ENCODE data around the gene ETNK1.

ETNK1 gene

DNA sequence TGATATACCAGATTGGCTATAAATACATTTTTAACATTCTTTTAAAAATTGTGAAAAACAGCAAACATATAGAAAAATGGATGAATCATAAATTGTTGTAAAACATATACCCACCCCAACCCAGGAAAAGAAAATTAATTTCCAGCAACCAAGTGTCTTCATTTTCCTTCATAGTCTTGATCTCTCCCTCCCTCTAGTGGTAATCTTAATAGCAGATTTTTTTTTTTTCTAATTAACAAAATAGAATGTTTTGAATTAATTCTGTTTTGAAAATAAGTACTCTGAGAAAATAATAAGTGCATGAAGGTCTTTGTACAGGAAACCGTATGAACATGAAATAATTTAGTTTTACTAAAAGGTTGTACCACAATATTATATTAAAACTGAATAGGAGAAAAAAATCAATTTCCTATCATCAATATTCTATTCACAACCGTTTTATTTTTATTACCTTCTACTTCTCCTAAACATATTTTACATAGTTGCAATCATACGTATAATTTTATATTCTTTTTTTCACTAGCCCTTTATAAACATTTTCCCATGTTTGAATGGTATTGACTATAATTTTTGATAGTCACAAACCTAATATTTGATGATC lies 7.0 kb downstream of the ETNK1 start:
- DNase-seq: no peak

DNA sequence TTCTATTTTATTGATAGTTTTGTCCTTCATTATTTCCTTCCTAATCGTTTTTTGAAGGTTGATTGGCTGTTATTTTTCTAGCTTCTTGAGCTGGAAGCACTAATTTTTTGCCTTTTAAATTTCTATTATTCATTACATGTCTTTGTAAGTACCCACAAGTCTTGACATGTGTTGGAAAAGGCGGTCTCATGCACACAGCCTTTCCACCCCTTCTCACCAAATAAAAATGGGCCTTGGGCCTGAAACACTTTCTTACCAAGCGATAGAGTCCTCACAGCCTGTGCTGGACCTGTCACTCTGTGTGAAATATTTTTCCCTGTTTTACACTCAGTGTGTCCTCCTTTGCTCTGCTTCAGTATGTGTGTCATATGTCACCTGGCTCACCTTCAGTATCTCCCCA lies 9.9 kb downstream of the ETNK1 start:
- DNase-seq: no peak

DNA sequence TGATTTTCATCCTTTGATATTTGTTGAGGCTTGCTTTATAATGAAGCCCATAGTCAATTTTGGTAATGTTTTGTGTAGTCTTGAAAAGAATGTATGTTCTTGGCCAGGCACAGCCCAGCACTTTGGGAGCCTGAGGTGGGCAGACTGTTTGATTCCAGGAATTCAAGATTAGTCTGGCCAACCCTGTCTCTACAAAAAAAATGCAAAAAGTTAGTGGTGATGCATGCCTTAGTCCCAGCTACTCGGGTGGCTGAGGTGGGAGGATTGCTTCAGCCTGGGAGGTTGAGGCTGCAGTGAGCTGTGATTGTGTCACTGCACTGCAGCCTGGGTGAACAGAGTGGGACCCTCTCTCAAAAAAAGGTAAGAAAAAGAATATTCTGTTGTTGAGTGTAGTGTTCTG lies 10.8 kb downstream of the ETNK1 start:
- DNase-seq: no peak

DNA sequence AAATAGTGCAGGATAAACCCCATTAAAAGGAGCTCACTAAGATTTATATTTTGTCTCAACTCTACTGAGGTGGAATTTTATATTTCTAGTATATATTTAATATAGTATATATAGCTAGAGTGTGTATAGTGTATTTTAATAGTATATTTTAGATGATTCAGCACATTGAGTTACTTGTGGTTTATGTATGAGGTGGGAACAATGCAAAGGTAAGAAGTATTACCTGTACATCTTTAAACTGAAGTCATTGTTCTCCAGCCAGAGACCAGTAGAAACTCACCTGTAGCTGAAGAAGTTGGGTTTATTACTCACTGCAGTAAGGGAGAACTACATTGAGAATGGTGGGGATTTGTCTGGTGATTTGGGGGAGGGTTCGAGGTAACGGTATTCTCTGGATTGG lies 15.9 kb downstream of the ETNK1 start:
- DNase-seq: no peak

DNA sequence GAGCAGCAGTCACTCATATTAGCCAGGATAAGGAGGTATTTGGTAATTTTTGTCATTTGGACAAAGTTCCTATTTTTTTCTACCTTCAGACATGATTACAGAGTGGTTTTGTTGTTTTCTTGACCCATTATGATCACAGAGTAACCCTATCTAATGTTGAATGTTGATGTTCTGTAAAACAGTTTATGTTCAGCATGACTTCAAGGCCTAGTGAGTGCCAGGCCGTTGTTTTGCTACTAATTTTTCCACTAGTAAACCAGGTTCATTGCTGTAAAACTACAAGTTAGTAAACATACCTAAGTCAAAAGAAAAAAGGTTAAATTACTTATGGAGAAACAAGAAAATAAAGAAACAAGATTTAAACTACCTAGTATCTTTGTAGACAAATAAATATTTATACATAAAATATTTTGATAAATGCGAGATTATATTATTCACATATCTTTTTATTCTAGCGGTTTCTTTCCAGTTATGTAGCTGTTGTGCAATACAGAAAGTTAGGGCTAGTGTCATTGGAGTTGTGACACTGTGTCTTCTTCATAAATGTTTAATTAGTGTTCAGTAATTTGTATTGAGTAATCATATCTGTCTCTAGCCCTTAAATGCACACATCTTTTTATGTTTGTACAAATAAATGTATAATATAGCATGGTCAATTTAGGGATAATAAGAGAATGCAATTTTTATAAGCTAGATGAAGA lies 16.5 kb downstream of the ETNK1 start:
- DNase-seq: no peak

DNA sequence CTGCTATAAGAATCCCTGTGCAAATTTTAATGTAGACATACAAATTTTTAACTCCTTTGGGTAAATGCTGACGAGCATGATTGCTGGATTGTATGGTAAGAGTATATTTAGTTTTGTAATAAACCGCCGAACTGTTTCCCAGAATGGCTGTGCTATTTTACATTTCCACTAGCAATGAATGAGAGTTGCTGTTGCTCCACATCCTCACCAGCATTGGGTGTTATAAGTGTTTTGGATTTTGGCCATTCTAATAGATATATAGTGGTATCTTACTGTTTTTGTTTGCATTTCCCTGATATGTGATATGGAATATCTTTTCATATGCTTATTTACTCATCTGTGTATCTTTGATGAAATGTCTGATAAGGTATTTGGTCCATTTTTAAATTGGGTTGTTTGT lies 23.7 kb downstream of the ETNK1 start:
- no peak for DNase-seq

DNA sequence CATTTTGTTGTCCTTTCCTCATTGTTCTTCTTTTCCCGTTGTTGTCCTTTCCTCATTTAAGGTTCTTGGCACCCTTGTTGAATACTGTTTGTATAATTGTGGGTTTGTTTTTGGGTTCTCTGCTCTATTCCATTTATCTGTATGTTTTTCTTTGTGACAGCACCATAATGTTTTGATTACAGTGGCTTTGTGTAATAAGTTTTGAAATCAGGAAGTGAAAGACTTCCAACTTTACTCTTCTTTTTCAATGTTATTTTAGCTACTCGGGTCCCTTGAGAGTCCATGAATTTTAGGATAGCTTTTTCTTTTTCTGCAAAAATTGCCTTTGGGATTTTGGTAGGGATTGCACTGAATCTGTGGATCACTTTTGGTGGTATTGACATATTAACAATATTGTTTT lies 28.1 kb downstream of the ETNK1 start:
- DNase-seq: no peak

DNA sequence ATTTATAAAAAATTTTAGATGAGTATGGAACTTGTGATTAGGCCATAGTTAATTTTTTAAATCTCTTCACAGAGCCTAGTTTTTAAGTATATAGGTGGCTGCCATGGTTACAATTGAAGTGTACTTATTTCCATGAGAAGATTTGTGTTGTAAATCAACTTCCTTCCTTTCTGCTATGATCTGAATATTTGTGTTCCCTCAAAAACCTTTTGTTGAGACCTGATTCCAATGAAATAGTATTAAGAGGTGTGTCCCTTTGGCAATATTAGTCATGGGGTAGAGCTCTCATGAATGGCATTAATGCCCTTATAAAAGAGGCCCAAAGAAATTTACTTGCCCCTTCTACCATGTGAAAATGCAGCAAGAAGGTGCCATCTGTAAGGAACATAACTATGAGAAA lies 28.8 kb downstream of the ETNK1 start:
- DNase-seq: no peak

DNA sequence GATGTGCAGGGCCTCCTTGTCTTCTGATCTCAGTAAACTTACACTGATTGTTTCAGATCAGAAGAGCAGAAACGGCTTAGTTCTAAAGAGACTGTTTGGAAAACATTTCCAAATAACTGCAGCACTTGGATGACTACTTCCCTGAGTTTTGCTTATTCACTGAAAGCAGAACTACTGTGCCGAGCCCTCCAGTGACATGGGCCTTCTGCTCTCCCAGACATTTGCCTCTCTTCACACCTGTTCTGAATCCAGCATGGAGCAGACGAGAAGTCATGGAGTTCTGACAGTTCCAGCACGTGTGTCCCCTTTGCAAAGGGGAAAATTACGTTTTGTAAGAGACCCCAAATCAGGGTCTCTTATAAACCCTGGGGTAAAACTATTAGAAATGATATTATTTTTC lies 31.4 kb downstream of the ETNK1 start:
- peak; percentile 2 for DNase-seq

DNA sequence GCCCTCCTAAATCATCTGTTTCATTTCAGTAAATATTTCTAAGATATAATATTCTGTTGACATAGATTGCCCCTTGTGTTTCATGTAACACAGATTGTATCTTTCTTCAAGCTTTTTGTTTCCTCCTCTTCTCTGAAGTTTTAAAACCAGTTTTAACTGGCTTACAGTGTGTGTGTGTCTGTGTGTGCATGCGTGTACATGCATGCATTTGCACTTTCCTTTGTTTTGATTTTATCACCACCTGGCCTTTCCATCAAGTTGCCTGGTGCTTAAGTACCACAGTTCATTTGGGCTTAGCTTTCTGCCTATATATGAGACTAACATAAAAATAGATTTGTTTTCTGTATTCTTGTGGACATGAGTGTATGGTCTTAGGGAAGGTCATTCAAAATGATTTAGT lies 31.9 kb downstream of the ETNK1 start:
- no peak for DNase-seq

DNA sequence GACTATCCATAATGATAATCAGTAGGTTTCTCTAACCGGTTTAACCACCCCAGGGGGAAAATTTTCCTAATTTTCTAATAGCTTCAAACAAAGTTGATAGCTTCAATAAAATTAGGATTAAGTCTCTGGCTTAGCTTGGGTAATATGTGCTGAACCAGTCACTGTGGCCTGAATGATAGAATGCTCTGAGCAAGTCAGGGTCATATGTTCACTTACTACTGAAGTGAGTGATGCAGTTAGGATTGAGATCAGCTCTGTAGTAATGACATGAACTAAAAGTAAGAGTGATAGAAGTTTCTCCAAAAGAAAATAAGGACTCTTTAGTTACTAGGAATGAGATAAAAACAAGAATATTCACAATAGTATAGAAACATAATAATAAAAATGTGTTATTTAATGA lies 32.6 kb downstream of the ETNK1 start:
- DNase-seq: no peak

DNA sequence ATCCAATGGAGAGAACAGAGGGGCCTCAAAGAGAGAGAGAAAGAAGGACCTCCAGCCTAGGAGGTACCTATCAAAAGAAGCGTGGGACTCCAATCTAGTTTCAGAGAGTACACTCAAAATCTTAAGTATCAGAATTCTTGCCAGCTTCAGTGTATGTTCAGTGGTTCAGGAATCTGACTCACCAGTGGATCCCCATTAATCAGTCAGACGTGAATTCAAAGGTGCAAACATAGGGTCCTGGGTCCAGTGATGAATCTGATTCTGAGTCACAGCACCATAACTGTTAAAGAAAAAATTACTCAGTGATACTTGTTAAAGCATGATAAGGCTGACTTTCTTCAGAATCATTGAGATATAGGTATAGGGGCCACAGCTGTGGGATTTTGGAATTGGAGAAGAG lies 33.2 kb downstream of the ETNK1 start:
- DNase-seq: no peak

DNA sequence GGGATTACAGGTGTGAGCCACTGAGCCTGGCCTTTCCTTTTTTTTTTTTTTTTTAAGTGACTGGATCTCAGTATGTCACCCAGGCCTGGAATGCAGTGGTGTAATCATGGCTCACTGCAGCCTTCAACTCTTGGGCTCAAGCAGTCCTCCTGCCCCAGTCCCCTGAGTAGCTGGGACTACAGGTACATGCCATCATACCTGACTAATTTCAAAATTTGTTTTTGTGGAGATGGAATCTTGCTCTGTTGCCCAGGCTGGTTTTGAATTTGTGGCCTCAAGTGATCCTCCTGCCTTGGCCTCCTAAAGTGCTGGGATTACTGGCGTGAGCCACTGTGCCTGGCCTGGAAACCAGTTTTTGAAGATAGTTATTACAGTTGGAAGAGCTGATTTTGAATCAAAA lies 37.4 kb downstream of the ETNK1 start:
- DNase-seq: no peak

DNA sequence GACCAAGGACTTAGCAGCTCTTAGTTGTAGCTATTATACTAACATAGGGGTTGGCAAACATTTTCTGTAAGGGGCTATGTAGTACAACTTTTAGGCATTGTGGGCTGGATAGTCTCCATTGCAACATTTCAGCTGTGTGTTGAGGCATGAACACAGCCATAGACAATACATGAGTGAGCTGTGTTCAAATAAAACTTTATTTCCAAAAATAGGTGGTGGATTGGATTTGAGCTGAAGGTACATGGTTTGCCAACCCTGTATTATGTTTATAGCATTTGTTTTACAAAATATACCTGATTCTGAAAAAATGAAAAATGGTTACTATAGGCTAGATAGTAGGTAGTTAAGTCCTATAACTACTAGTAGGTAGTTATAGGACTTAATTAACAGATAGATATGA lies 40.5 kb downstream of the ETNK1 start:
- DNase-seq: no peak

DNA sequence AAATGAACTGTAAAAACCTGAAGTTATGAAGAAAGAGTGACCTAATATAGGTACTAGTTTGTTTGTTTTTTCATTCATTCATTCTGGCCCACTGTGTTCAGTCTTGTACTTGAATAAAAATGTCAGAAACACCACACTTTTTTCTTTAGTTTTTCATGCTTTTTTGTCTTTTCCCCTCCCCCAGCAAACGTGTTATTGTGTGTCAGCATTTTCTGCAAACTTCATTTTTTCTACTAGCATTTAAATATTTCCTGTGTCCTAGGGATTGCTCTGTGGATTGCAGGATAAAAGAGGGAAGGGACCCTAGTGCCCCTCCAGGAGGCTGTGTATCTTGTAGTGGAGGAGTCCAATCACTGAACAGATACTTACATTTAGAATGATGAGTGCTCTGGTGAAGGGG lies 42.2 kb downstream of the ETNK1 start:
- DNase-seq: no peak

DNA sequence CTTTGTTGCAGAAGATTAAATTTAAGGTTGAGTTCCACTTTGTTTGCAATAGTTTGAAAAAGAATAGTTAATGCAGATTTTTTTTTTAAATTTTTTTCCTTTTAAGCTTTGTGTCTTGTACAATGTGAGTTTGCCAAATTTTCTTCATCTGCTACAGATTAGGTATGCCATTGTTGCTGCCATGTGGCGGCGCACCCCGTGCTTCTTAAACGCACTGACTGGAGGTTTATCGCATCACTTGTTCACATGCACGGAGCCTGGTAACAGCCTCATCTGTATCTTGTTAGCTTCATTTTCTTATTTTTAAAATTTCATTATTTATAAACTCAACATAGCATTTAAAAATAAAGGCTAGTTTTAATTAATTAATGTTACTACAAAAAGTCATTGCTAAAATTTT lies 43.5 kb downstream of the ETNK1 start:
- DNase-seq: no peak

DNA sequence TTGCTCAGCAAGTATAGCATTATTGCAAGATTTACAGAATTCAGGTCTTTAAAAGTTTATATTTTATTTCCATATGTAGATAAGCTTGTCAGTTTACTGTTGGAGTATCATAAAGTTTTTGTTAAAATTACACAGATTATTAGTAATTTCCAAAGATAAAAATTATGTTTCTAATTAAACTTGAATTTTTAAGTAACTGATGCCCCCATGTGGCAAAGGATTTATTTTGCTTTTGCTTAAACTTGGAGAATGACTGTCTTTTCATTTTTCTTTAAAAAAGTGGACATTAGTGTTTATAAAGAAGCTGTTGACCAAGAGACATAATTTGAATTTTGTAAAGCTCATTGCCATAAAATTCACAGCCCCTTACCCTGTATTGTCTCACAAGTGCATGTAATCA lies 45.8 kb downstream of the ETNK1 start:
- DNase-seq: no peak

DNA sequence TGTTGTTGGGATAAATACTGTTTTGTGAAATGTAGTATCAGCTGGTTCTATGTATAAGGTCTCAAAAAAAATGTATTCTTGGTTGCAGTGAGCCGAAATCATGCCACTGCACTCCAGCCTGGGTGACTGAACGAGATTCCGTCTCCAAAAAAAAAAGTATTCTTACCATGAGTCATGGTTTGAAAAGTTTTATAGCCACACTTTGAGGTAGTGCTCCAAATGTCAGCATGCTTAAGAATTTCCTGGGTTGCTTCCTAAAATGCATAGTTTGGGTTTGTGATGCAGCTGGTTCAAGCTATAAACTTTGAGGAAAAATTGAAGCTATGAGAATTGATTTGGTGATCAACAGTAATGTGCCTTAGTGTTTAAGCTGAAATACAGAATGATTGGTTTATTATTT lies 48.0 kb downstream of the ETNK1 start:
- DNase-seq: no peak

DNA sequence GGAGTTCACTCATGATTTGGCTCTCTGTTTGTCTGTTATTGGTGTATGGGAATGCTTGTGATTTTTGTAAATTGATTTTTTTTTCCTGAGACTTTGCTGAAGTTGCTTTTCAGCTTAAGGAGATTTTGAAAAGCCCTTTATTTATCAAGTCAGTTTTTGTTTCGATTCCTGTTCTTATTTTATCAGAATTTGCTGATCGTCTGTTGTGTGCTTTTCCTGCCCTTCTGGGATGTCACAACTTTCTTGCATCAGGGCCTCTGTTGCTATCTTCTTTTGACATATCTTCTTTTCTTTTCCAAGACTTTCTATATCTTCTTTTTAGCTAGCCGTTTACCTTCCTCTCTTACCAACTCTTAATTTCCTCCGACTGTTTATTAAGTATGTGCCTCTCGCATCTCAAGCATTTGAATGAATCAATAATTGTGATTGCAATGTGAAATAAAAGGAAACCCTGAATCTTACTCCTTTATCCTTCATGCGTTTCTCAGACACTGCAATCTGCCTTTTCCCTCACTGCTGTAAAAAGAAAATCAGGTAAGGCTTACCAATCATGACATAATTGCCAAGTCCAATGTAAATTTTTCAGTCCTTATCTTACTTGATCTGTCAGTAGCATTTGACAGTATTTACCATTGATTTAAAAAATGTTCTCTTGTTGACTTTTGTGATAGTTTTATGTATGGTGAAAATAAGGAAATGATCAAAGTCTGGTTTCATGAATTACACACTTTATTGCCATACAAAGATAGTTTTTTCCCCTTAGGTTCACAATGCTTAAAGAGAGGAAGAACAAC lies 53.0 kb downstream of the ETNK1 start:
- DNase-seq: no peak

DNA sequence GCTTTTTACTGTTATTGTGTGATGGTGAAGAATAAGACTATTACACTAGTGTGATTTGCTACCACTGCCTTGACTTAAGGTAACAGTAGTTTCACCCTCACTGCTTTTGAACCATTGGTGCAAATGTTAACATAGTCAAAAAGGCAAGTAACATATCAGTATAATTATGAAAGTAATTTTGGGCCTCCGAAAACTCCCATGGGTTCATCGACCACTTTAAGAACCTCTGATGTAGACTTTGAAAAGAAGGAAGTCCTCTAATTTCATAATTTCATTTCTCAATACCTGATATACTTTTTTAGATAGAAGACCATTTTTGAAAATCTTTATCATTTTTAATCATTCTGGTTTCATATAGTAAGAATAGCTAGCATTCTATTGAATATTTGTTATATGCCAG lies 57.7 kb downstream of the ETNK1 start:
- no peak for DNase-seq

DNA sequence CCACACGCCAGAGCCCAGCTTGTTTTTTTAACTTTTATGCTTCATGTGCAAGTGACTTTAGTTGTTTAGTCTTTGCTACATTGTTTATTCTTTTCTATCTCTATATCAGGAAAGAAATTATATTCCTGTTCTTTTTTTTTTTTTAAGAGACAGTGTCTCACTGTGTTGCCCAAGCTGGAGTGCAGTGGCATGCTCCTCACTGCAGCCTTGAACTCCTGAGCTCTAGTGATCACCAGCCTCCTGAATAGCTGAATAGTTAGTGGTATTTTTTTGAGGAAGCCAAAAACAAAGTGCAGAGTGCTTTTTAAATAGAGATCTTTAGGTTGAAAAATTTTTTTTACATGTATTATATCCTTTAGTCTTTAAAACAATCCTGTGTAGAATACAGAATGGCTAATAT lies 58.2 kb downstream of the ETNK1 start:
- no peak for DNase-seq

DNA sequence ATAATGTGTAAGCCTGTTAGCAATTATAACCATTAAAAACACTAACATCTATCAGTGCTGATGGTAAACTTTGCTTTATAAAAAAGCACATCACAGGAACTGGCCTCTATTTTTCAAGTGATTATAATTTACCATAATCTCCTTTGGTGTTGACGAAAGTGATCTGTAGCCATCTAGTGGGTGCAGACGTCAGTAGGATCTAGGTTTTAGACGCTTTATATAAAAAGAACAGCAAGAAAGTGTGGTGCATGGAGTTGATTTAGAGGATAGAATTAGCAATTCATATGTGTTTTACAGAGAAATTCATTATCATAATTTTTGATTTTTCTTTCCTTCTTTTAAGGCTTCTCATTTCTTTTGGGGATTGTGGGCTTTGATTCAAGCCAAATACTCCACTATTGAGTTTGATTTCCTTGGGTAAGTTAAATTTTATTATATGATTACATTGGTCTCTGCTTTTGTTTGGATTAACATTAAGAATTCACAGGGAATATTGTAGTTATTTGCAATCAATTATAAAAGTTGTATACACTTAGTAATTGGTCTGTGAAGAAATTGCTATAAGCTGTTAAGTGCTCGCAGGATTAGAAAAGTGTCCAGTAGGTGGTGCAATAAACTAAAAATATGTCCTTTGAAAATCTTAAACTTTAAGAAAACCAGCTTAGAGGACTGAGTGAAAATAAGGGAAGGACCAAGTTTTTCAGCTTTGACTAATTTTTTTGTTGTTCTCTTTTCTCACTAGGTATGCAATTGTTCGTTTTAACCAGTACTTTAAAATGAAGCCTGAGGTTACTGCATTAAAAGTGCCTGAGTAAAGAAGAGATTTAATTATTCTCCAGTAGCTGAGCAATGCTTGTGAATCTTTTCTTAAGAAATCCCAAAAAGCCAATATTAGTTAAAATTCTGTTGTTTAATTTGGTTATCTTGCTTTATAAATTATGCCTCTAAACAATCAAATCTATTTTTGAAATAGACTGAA lies 59.5 kb downstream of the ETNK1 start:
- DNase-seq: no peak

DNA sequence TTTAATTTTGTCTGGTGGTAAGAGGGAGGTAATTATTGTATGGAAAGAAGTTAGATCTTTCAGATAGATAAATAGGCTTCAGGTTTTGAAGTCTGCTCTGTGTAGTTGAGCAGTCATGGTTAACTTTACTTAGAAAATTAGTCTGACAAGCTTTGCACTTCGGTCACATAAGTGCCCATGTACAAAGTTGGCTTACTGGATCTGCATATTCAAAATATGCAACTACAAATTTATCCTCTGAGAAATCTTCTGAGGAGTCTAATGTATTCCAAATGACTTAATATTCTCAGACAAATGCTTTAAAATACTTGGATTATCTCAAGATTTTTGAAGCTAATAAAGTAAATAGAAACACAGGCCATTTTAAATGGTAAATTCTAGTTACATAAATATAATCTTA lies 61.2 kb downstream of the ETNK1 start:
- DNase-seq: no peak
